ENCODE data around the gene PCDHA2.
"Not testable (repeated sequence)": the region's sequence is repeated elsewhere in the genome, so short reads cannot be mapped to it uniquely, and the experiment has no call there.

PCDHA2 gene

GRCh38 chr5:140794595-140795258 is at the start of gene PCDHA2:
TSS of gene PCDHA2 (plus strand) at chr5:140794852.
- peak; percentile 87 for FAIRE-seq

GRCh38 chr5:140753561-140753960 is 41.1 kb upstream of the PCDHA2 start:
- no peak for FAIRE-seq

- FAIRE-seq = no peak
These were observed 30.3 kb upstream of the PCDHA2 start for GRCh38 chr5:140764177-140764973.

- no peak for FAIRE-seq
These were observed 27.2 kb upstream of the PCDHA2 start for GRCh38 chr5:140767444-140767843.

GRCh38 chr5:140780512-140780911 is 14.1 kb upstream of the PCDHA2 start:
- FAIRE-seq = no peak

GRCh38 chr5:140785905-140786686 is 8.6 kb upstream of the PCDHA2 start, which contains the start of gene PCDHA1:
TSS of gene PCDHA1 (plus strand) at chr5:140786140.
- FAIRE-seq = no peak

- FAIRE-seq = not testable (repeated sequence)
These were observed 7.2 kb upstream of the PCDHA2 start for GRCh38 chr5:140787422-140787821.

- not testable (repeated sequence) for FAIRE-seq
These were observed 6.7 kb upstream of the PCDHA2 start for GRCh38 chr5:140787849-140788504.

- FAIRE-seq = no peak
These were observed 3.6 kb upstream of the PCDHA2 start for GRCh38 chr5:140791089-140791488.

- peak; percentile 19 for FAIRE-seq
These were observed 598 bp downstream of the PCDHA2 start for GRCh38 chr5:140795259-140795641.

- not testable (repeated sequence) for FAIRE-seq
These were observed 1.5 kb downstream of the PCDHA2 start for GRCh38 chr5:140796072-140796717.

- no peak for FAIRE-seq
These were observed 2.1 kb downstream of the PCDHA2 start for GRCh38 chr5:140796718-140797095.

- peak; percentile 9 for FAIRE-seq
These were observed 6.3 kb downstream of the PCDHA2 start, which contains the start of gene PCDHA3 for GRCh38 chr5:140800816-140801493. TSS of gene PCDHA3 (plus strand) at chr5:140801057.

GRCh38 chr5:140801494-140801841 is 6.8 kb downstream of the PCDHA2 start:
- no peak for FAIRE-seq

GRCh38 chr5:140802381-140802780 is 7.7 kb downstream of the PCDHA2 start:
- FAIRE-seq = not testable (repeated sequence)

GRCh38 chr5:140802781-140803271 is 8.2 kb downstream of the PCDHA2 start:
- no peak for FAIRE-seq

GRCh38 chr5:140806834-140807775 is 12.5 kb downstream of the PCDHA2 start, which contains the start of gene PCDHA4:
TSS of gene PCDHA4 (plus strand) at chr5:140807068.
- no peak for FAIRE-seq

GRCh38 chr5:140808241-140808888 is 13.7 kb downstream of the PCDHA2 start:
- FAIRE-seq = not testable (repeated sequence)

- no peak for FAIRE-seq
These were observed 14.2 kb downstream of the PCDHA2 start for GRCh38 chr5:140808889-140809291.

Data from TTC549 (cell line).